Muscle of arm (tissue), 14 donors: ENCODE measurements around the gene ANKRD31. TPM values are rescaled to one million over a fixed set of nuclear protein-coding genes. Genes with fewer than 3 reads are reported as not detected.
"Not testable (repeated sequence)": the region's sequence is repeated elsewhere in the genome, so short reads cannot be mapped to it uniquely, and the experiment has no call there.

Experiments
- DNase-seq: peaks from one replicate; pipeline ENCODE4 v3.0.0-alpha.2; 2013
- long read RNA-seq, 11 donors: transcript quantifications; one replicate each; lab custom pipeline, GENCODE V29; 2026
- polyA plus RNA-seq, 12 donors: library from polyadenylated mRNA; unstranded; fragments of 120-200 nt; gene quantifications; one replicate each; pipeline ENCODE4 v1.2.1, GENCODE V29; 2013; ENCODE audit not compliant: insufficient read length in 12 of 12

The ANKRD31 gene
- polyA plus RNA-seq, result under 1 TPM in 10 of 12 donors, not detected in 2; 0.08 to 0.44 (median 0.21) TPM
- long read RNA-seq, donor 1, result 0 reads
- long read RNA-seq, donor 2, result 0 reads
- long read RNA-seq, donor 3, result 0 reads
- long read RNA-seq, donor 4, result 0 reads
- long read RNA-seq, donor 5, result 0 reads
- long read RNA-seq, donor 6, result 0 reads
- long read RNA-seq, donor 7, result 0 reads
- long read RNA-seq, donor 8, result 0 reads
- long read RNA-seq, donor 9, result 0 reads
- long read RNA-seq, donor 10, result 0 reads
- long read RNA-seq, donor 11, result 0 reads

- DNase-seq, result peak; percentile 82
These were observed at the start of gene ANKRD31 for GRCh38 chr5:75236322-75237316. Gene ANKRD31, minus strand, starts transcription at chr5:75236878. Its CDS starts 192 bp downstream, at chr5:75236686.

- DNase-seq, result no peak
These were observed 49.6 kb upstream of the ANKRD31 start for GRCh38 chr5:75286211-75286773.

- DNase-seq, result no peak
These were observed 45.9 kb upstream of the ANKRD31 start for GRCh38 chr5:75282581-75282980.

- no peak for DNase-seq
These were observed 45.2 kb upstream of the ANKRD31 start for GRCh38 chr5:75281716-75282465.

GRCh38 chr5:75279321-75279720 is 42.6 kb upstream of the ANKRD31 start:
- no peak for DNase-seq

GRCh38 chr5:75277463-75277862 is 40.8 kb upstream of the ANKRD31 start:
- DNase-seq, result no peak

GRCh38 chr5:75275756-75276155 is 39.1 kb upstream of the ANKRD31 start:
- no peak for DNase-seq

- DNase-seq, result no peak
These were observed 38.5 kb upstream of the ANKRD31 start for GRCh38 chr5:75275147-75275546.

- no peak for DNase-seq
These were observed 37.8 kb upstream of the ANKRD31 start for GRCh38 chr5:75274486-75274885.

GRCh38 chr5:75270605-75271004 is 33.9 kb upstream of the ANKRD31 start:
- DNase-seq, result not testable (repeated sequence)

- DNase-seq, result no peak
These were observed 29.1 kb upstream of the ANKRD31 start for GRCh38 chr5:75265731-75266130.

GRCh38 chr5:75262271-75262670 is 25.6 kb upstream of the ANKRD31 start:
- no peak for DNase-seq

- DNase-seq, result no peak
These were observed 24.0 kb upstream of the ANKRD31 start for GRCh38 chr5:75260708-75261107.

- not testable (repeated sequence) for DNase-seq
These were observed 13.8 kb upstream of the ANKRD31 start for GRCh38 chr5:75250452-75250851.

- DNase-seq, result no peak
These were observed 8.3 kb upstream of the ANKRD31 start for GRCh38 chr5:75245023-75245422.

GRCh38 chr5:75243510-75243909 is 6.8 kb upstream of the ANKRD31 start:
- no peak for DNase-seq

- no peak for DNase-seq
These were observed 6.4 kb upstream of the ANKRD31 start for GRCh38 chr5:75243100-75243499.

GRCh38 chr5:75242067-75242466 is 5.4 kb upstream of the ANKRD31 start:
- DNase-seq, result no peak

GRCh38 chr5:75239681-75240080 is 3.0 kb upstream of the ANKRD31 start:
- no peak for DNase-seq

GRCh38 chr5:75235711-75236110 is 967 bp downstream of the ANKRD31 start:
- peak; percentile 1 for DNase-seq

GRCh38 chr5:75234251-75234650 is 2.4 kb downstream of the ANKRD31 start:
- DNase-seq, result no peak

- DNase-seq, result no peak
These were observed 9.8 kb downstream of the ANKRD31 start for GRCh38 chr5:75226916-75227315.
